HUES6 (cell line): ENCODE measurements around the gene CYP4B1.
"Not testable (repeated sequence)": the region's sequence is repeated elsewhere in the genome, so short reads cannot be mapped to it uniquely, and the experiment has no call there.

ENCODE experiments used
- H3K27ac ChIP-seq: 2 replicates; pipeline ENCODE4 v1.7.0; 2013; ENCODE audit warnings: low read depth, mild to moderate bottlenecking, low read length, inconsistent platforms
- H3K27me3 ChIP-seq: 2 replicates; pipeline ENCODE4 v1.6.1; 2013; ENCODE audit warnings: low read length; ENCODE audit not compliant: control insufficient read depth, insufficient read depth
- H3K36me3 ChIP-seq: 2 replicates; pipeline ENCODE4 v1.6.1; 2013; ENCODE audit warnings: low read length; ENCODE audit not compliant: control insufficient read depth, insufficient read depth
- H3K4me1 ChIP-seq: 2 replicates; pipeline ENCODE4 v1.6.1; 2013; ENCODE audit warnings: low read length; ENCODE audit not compliant: control insufficient read depth, insufficient read depth
- H3K4me3 ChIP-seq: 2 replicates; pipeline ENCODE4 v1.5.1; 2013; ENCODE audit warnings: low read depth, low read length
- H3K9ac ChIP-seq: one replicate; pipeline ENCODE4 v1.6.1; 2013; ENCODE audit warnings: mild to moderate bottlenecking, low read length
- H3K9me3 ChIP-seq: 2 replicates; pipeline ENCODE4 v1.6.1; 2013; ENCODE audit warnings: low read depth, low read length; ENCODE audit not compliant: control insufficient read depth, insufficient read depth

The CYP4B1 gene

DNA sequence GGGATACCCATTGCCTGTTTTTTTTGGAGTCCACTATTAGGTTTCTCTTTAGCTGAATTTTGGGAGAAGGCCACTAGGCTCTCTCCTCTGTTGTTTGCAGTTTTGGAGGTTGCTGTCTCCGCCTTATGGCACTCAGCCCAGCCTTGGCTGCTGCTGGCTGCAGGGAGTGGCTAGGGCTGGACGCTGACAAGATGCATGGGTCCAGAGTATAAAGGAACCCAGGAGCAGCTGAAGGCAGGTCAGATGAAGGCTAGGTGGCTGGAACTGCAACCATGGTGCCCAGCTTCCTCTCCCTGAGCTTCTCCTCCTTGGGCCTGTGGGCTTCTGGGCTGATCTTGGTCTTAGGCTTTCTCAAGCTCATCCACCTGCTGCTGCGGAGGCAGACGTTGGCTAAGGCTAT lies at the start of gene CYP4B1:
TSS of gene CYP4B1 (plus strand) at position 237 of the 400 bp plus-strand sequence. CDS start at position 273, 36 bp downstream.
- no peaks in the 10 kb centered on the region for H3K36me3 ChIP-seq
- no peaks in the 10 kb centered on the region for H3K4me1 ChIP-seq
- H3K27me3 ChIP-seq = peaks cover 31% of the 10 kb centered on the region
- H3K4me3 ChIP-seq = no peak within 1 kb of the TSS
- no peak within 1 kb of the TSS for H3K27ac ChIP-seq
- no peak within 1 kb of the TSS for H3K9ac ChIP-seq
- no peaks in the 10 kb centered on the region for H3K9me3 ChIP-seq

DNA sequence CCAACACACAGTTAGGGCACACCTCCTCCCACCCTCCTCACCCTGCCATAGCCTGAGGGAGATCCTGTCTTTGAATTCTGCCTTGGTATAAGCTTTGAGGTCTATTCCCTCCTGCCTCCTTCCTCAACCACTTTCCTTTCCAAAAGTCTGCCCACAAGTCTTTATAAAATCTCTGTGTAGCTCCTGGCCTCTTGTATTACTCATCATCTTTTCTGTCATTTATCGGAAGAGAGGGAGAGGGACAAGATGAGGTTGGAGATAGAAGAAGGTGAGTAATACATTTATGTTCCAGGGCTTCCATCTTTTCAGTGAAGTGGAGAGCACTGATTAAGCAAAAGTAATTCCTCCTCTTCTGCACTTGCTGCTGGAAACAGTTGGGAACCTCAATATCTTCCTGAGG lies 49.4 kb upstream of the CYP4B1 start:
- H3K4me3 ChIP-seq = no peak overlapping the region
- H3K27me3 ChIP-seq = peaks cover 21% of the 10 kb centered on the region; the same call in 1 of the 2 replicates
- H3K27ac ChIP-seq = no peak overlapping the region
- no peaks in the 10 kb centered on the region for H3K9me3 ChIP-seq
- H3K4me1 ChIP-seq = no peaks in the 10 kb centered on the region
- no peak overlapping the region for H3K9ac ChIP-seq
- no peaks in the 10 kb centered on the region for H3K36me3 ChIP-seq

DNA sequence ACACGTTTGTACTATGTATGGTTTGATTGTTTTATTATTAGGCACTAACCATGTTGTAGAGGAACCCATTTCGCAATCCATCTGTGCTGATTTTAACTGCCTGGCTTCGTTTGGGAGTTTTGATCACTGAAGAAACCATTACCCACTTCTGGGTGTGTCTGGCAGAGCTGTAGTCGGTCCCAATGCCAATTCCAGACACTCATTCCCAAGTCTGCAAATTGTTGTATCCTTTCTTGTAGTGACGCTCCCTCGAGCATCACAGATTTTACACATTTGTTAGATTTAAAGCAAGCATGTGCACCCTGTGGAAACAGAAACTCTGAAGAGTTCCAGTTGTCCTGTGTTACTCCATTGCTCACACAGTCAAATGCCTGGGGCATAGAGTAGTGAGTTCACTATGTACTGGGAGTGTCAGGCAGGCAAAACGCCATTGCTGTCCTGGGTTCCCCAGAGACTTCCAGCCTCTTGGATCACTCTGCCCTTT lies 48.9 kb upstream of the CYP4B1 start:
- Histone ChIP-seq H3K9me3 (no peaks in the 10 kb centered on the region), H3K27ac (no peak overlapping the region)

DNA sequence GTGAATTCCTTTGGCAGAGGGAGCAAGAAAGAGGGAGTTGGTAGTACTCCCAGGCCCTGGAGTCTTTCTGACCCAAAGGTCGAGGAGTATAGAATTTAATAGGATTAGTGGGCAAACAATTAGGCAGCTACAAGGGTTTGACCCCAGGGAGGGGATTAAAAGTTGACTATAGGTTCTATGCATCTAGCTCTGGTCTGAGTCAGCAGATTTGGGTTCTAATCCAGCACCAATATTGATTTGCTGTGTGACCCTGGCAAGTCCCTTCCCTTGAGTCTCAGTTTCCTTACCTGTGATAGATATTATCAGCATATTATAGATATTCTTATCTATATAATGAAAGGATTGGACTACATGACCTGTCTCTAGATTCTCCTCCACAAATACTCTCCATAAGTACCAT lies 44.9 kb upstream of the CYP4B1 start:
- Histone ChIP-seq H3K9me3 (no peaks in the 10 kb centered on the region), H3K36me3 (no peaks in the 10 kb centered on the region), H3K27me3 (peaks cover 11% of the 10 kb centered on the region; the same call in 1 of the 2 replicates), H3K4me3 (no peak overlapping the region), H3K4me1 (peaks cover 15% of the 10 kb centered on the region), H3K27ac (no peak overlapping the region), H3K9ac (no peak overlapping the region)

More for the DNA sequence above, 48.9 kb upstream of the CYP4B1 start:
- Histone ChIP-seq H3K4me3 (no peak overlapping the region), H3K36me3 (no peaks in the 10 kb centered on the region), H3K4me1 (no peaks in the 10 kb centered on the region), H3K9ac (no peak overlapping the region), H3K27me3 (peaks cover 21% of the 10 kb centered on the region; the same call in 1 of the 2 replicates)

- not testable (repeated sequence) for H3K27me3 ChIP-seq, H3K9me3 ChIP-seq, H3K9ac ChIP-seq, H3K4me3 ChIP-seq, H3K27ac ChIP-seq, H3K36me3 ChIP-seq
- peaks cover 15% of the 10 kb centered on the region for H3K4me1 ChIP-seq
These were observed 44.1 kb upstream of the CYP4B1 start for GRCh38 chr1:46754707-46755106.

- no peak overlapping the region for H3K4me3 ChIP-seq
- H3K27me3 ChIP-seq = peaks cover 6% of the 10 kb centered on the region; the same call in 1 of the 2 replicates
- H3K9ac ChIP-seq = no peak overlapping the region
- H3K36me3 ChIP-seq = no peaks in the 10 kb centered on the region
- no peak overlapping the region for H3K27ac ChIP-seq
- H3K9me3 ChIP-seq = no peaks in the 10 kb centered on the region
- peaks cover 15% of the 10 kb centered on the region for H3K4me1 ChIP-seq
These were observed 43.7 kb upstream of the CYP4B1 start for GRCh38 chr1:46755121-46755520.

DNA sequence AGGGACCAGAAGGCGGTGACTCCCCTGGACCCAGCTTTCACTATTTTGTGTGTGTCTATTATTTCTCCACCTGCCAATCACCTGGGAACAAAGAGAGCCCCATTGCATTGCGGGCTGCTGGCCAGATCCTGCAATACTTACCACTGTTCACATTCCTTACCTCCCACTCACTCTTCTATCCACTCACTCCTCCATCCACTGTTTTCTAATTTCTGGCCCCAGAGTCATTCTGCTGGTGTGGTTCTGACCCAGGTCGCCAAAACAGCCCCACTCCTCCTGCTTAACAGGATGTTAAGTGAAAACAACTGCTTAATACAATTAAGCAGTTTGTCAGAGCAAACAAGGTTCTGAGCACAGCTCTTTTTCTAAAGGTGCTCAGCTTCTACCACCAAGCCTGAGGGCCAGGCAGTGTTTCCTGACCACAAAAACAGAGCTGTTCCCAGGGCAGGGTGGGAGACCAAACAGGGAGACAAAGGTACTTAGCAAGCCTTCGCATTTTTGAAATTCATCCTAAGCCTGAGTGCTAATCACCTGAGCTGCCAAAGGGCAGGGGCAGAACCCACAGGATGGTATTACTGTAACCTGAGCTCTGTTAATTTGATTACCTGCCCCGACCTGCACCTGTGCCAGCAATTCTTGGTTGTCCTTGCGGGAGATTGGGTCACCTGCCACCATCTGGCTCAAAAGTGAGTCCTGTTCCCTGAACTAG lies 41.4 kb upstream of the CYP4B1 start:
- Histone ChIP-seq H3K27ac (no peak overlapping the region), H3K9ac (no peak overlapping the region), H3K36me3 (no peaks in the 10 kb centered on the region), H3K4me1 (peaks cover 15% of the 10 kb centered on the region), H3K27me3 (peaks cover 2% of the 10 kb centered on the region; the same call in 1 of the 2 replicates), H3K4me3 (no peak overlapping the region), H3K9me3 (peaks cover under 1% of the 10 kb centered on the region; the same call in 1 of the 2 replicates)

DNA sequence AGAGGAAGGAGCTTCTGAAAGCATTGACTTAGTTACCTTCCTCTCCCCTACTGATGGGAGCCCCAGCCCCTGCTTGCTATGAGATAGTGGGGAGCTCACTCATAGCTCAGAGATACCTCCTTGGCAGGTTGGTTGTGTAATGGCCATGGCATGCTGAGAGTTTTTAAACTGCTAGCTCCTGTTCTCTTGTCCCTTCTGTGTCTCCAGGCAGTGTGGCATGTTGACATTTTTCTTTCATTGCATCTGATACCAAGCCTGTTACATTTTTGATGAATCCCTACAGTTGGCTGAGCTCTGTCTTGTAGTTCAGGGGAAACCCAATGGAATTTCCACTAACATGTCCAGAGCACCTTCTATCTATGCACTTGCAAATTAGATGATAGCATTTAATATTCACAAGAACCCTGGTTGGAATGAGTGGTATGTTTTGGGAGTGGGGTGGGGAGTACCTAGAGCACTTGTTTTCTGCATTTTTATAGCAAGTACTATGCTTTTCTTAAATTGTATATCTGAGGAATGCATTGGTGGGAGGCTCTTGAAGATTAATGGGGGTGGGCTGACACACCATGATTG lies 40.8 kb upstream of the CYP4B1 start:
- H3K4me1 ChIP-seq = peaks cover 15% of the 10 kb centered on the region
- no peak overlapping the region for H3K27ac ChIP-seq
- H3K4me3 ChIP-seq = no peak overlapping the region

GRCh38 chr1:46760558-46761166 lies 38.2 kb upstream of the CYP4B1 start:
- H3K9ac ChIP-seq = no peak overlapping the region
- H3K27ac ChIP-seq = no peak overlapping the region
- peaks cover 9% of the 10 kb centered on the region; the same call in 1 of the 2 replicates for H3K27me3 ChIP-seq
- H3K4me1 ChIP-seq = peaks cover 15% of the 10 kb centered on the region
- H3K4me3 ChIP-seq = no peak overlapping the region
- H3K9me3 ChIP-seq = peaks cover 5% of the 10 kb centered on the region; the same call in 1 of the 2 replicates
- no peaks in the 10 kb centered on the region for H3K36me3 ChIP-seq

More for the DNA sequence above, 40.8 kb upstream of the CYP4B1 start:
- Histone ChIP-seq H3K36me3 (no peaks in the 10 kb centered on the region), H3K9me3 (peaks cover 5% of the 10 kb centered on the region; the same call in 1 of the 2 replicates), H3K27me3 (peaks cover 2% of the 10 kb centered on the region; the same call in 1 of the 2 replicates), H3K9ac (no peak overlapping the region)

- H3K27me3 ChIP-seq = peaks cover 9% of the 10 kb centered on the region; the same call in 1 of the 2 replicates
- peaks cover 5% of the 10 kb centered on the region; the same call in 1 of the 2 replicates for H3K9me3 ChIP-seq
- H3K4me3 ChIP-seq = no peak overlapping the region
- H3K27ac ChIP-seq = no peak overlapping the region
- peaks cover 15% of the 10 kb centered on the region for H3K4me1 ChIP-seq
- no peak overlapping the region for H3K9ac ChIP-seq
- no peaks in the 10 kb centered on the region for H3K36me3 ChIP-seq
These were observed 37.1 kb upstream of the CYP4B1 start for GRCh38 chr1:46761740-46762139.

DNA sequence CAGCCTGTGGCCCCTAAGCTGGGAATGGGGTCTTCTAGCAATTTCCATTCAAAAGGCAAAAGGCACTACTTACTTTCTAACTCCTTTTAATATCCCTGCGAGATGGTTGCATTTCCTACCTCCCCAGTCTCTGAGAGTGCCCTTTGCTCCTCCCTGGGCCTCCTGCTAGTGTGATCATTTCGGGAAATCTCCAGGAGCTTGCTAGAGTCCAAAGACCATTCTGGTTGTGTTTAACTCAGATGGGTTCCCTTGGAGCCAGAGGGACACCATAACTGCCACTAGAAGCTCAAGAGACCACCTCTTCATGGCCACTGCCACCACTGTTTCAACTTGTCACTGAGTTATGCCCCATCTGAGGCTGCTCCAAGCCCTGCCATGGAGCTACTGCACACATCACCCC lies 34.4 kb upstream of the CYP4B1 start:
- H3K27me3 ChIP-seq = peaks cover 9% of the 10 kb centered on the region; the same call in 1 of the 2 replicates
- H3K4me3 ChIP-seq = no peak overlapping the region
- no peaks in the 10 kb centered on the region for H3K36me3 ChIP-seq
- no peaks in the 10 kb centered on the region for H3K4me1 ChIP-seq
- H3K9me3 ChIP-seq = peaks cover 21% of the 10 kb centered on the region; the same call in 1 of the 2 replicates
- no peak overlapping the region for H3K9ac ChIP-seq
- H3K27ac ChIP-seq = no peak overlapping the region
